Spleen (tissue), 7 donors: ENCODE results near the gene LHFPL3.

Experiments
- CTCF ChIP-seq, 11 experiments: fragments of 200-600 bp in 7 of 11; fragments of 450-650 bp in 4 of 11; sonication (generic) in 4 of 11; IDR thresholded peaks in 8 of 11; conservative IDR thresholded peaks in 3 of 11; 1 replicate in 7 of 11; 2 replicates in 4 of 11; pipeline versions ENCODE4 v1.4.0 to v1.8.0; 2016 to 2021; ENCODE audit warnings: antibody characterized with exemption in 11 of 11, inconsistent platforms in 4 of 11, mild to moderate bottlenecking in 1 of 11
- POLR2AphosphoS5 ChIP-seq, 3 donors: sonication (generic); formaldehyde crosslinking; IDR thresholded peaks; one replicate each; pipeline ENCODE4 v1.5.1; 2017; ENCODE audit warnings: antibody characterized with exemption in 3 of 3
- donor health status: DM: no; HTN: no; CAD: no; lungs with moderate emphysema.
- donor health status: DM: no; HTN: no; CAD: no.
- donor health status: DM: no; HTN: no; CAD: no.

GRCh38 chr7:104767113-104767512 is 438.7 kb downstream of the LHFPL3 start:
- no peak for TF ChIP-seq POLR2AphosphoS5 (IDR thresholded peaks at IDR 0.05)
- no peak for TF ChIP-seq CTCF (IDR thresholded peaks at IDR 0.05 in 8 of 11, conservative IDR thresholded peaks at IDR 0.05 in 3 of 11)
